ENCODE results near the gene SATB1. TPM values are rescaled to one million over a fixed set of nuclear protein-coding genes. Genes with fewer than 3 reads are reported as not detected.

The SATB1 gene
- total RNA-seq (2014; rRNA removed; shearing (Covaris generic)): 15.2 and 24.8 TPM in 2 replicates

GRCh38 chr3:18424729-18425640 lies at the start of gene SATB1:
Gene SATB1 (minus strand): TSS chr3:18425339. CDS start chr3:18420967, 4,372 bp downstream.

All from A375 (cell line).